ENCODE measurements around the gene EDEM3. TPM values are rescaled to one million over a fixed set of nuclear protein-coding genes. Genes with fewer than 3 reads are reported as not detected.

EDEM3 gene
- polyA plus RNA-seq, 1 experiment, result 10.4 TPM

DNA sequence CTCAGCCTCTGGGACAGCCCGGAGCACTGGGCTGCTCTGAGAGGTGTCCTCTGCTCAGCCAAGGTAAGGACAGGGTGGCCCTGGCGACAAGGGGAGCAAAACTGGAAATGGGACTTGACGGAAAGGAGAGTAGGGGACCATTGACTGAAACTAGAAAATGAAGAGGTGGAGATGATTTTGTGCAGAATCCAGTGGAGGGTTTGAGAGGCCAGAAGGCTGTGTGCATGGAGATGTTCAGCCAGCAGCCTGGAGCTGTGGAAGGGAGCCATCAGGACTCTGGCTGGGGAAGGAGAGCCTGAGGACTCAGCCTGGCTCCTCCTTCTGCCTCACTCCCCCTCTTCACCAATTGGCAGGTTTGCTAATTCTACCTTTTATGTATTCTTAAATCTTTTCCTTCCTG, 114.2 kb downstream of the EDEM3 start:
- TF ChIP-seq, protein P1, sequence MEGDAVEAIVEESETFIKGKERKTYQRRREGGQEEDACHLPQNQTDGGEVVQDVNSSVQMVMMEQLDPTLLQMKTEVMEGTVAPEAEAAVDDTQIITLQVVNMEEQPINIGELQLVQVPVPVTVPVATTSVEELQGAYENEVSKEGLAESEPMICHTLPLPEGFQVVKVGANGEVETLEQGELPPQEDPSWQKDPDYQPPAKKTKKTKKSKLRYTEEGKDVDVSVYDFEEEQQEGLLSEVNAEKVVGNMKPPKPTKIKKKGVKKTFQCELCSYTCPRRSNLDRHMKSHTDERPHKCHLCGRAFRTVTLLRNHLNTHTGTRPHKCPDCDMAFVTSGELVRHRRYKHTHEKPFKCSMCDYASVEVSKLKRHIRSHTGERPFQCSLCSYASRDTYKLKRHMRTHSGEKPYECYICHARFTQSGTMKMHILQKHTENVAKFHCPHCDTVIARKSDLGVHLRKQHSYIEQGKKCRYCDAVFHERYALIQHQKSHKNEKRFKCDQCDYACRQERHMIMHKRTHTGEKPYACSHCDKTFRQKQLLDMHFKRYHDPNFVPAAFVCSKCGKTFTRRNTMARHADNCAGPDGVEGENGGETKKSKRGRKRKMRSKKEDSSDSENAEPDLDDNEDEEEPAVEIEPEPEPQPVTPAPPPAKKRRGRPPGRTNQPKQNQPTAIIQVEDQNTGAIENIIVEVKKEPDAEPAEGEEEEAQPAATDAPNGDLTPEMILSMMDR (IDR thresholded peaks at IDR 0.05; ENCODE audit: insufficient read depth, low read depth, low read length), result no peak
- ChIA-PET POLR2A (no interaction called here), CTCF (interaction anchor here (0.5 kb wide), 1 partner anchor 83 kb away, joined by 3 read pairs; no protein-coding TSS in a partner anchor)
- no peak for DNase-seq (ENCODE audit: low read depth)
- Histone ChIP-seq H3K27me3 (ENCODE audit: control insufficient read depth, insufficient read depth, low read length) (peaks cover 1% of the 10 kb centered on the region; the same call in 1 of the 2 replicates), H3K36me3 (ENCODE audit: control insufficient read depth, insufficient read depth, low read length) (no peaks in the 10 kb centered on the region), H3K4me3 (ENCODE audit: low read depth, low read length) (no peak overlapping the region)

Other genes with a start within 250 kb of the EDEM3 start
- gene NIBAN1, start 219.7 kb upstream of the EDEM3 start, polyA plus RNA-seq (2011; rRNA removed), result 28.2 and 39.4 TPM in 2 replicates

Measured in BJ (cell line).